GM12892 (cell line): ENCODE data around the gene ZNF511.
A peak's percentile ranks its signal among the peaks of the same experiment; 100 is the strongest.

Source experiments
- DNase-seq: peaks from one replicate; pipeline ENCODE4 v3.0.0; 2011; ENCODE audit not compliant: insufficient read length
- FAIRE-seq: peaks from 2 replicates; lab custom pipeline; 2011; peaks lifted over from hg19 to GRCh38; lab: Jason Lieb, UNC
- POLR2A ChIP-seq: IDR thresholded peaks from 2 replicates; pipeline ENCODE4 v1.6.1; 2011; ENCODE audit warnings: low read depth, low read length, control low read depth
- POLR2AphosphoS5 ChIP-seq: IDR thresholded peaks from 2 replicates; pipeline ENCODE4 v1.6.1; 2011; ENCODE audit warnings: low read depth, low read length, control low read depth
- TAF1 ChIP-seq: IDR thresholded peaks from 2 replicates; pipeline ENCODE4 v1.6.1; 2011; ENCODE audit warnings: low read depth, mild to moderate bottlenecking, control low read depth, low read length, borderline replicate concordance

The ZNF511 gene

GRCh38 chr10:133276100-133276434 lies 32.6 kb upstream of the ZNF511 start:
- DNase-seq (no peak), FAIRE-seq (no peak)
- TF ChIP-seq POLR2AphosphoS5 (no peak), TAF1 (no peak), POLR2A (no peak)

- DNase-seq, result peak; percentile 96
- TF ChIP-seq POLR2A (peak; percentile 82; the same call in 1 of the 2 replicates), POLR2AphosphoS5 (0 out of 2 replicates have a peak, but pooled peaks have one; percentile 41), TAF1 (peak; percentile 60; the same call in 1 of the 2 replicates)
- peak; percentile 79 for FAIRE-seq
Measured at GRCh38 chr10:133276435-133277201, 32.1 kb upstream of the ZNF511 start, which contains the start of gene ADAM8. TSS of gene ADAM8 (minus strand) at chr10:133276868. CDS start at chr10:133276817, 51 bp downstream.

- no peak for DNase-seq
- no peak for TF ChIP-seq POLR2A
- TF ChIP-seq POLR2AphosphoS5, result no peak
- no peak for TF ChIP-seq TAF1
- no peak for FAIRE-seq
Measured at GRCh38 chr10:133277277-133277992, 31.3 kb upstream of the ZNF511 start.

DNA sequence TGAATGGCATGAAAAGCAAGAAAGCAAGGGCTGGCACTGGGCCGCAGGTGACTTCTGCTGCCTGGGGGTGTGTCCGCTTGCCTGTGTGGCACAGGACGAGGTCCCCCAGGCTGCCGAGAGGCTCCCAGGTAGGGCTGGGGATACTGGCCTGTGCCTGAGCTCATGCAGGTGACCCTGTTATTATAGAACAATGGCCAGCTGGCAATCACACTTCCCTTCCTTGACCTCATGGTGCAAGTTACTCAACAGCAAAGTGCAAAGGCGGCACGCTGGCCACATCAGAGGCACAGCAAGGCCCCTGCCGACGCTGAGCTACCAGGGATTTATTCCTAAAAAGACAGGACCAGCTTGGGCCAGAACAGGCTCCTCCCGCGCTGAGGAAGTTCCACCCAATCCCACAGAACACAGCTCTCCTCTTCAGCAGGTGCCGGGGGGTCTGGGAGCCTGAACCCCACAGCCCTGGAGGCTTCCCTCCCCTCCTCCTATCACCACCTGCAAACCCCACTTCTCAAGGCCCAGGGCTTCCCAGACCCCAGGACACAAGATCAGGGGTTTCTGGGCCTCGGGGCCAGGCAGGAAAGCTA lies 30.6 kb upstream of the ZNF511 start:
- DNase-seq (no peak), FAIRE-seq (no peak)
- no peak for TF ChIP-seq POLR2AphosphoS5
- TF ChIP-seq TAF1, result no peak
- 0 out of 2 replicates have a peak, but pooled peaks have one; percentile 17 for TF ChIP-seq POLR2A

- FAIRE-seq (peak; percentile 90), DNase-seq (peak; percentile 73)
- TF ChIP-seq TAF1 (no peak), POLR2A (no peak), POLR2AphosphoS5 (no peak)
Measured at GRCh38 chr10:133278577-133279265, 30.0 kb upstream of the ZNF511 start.

DNA sequence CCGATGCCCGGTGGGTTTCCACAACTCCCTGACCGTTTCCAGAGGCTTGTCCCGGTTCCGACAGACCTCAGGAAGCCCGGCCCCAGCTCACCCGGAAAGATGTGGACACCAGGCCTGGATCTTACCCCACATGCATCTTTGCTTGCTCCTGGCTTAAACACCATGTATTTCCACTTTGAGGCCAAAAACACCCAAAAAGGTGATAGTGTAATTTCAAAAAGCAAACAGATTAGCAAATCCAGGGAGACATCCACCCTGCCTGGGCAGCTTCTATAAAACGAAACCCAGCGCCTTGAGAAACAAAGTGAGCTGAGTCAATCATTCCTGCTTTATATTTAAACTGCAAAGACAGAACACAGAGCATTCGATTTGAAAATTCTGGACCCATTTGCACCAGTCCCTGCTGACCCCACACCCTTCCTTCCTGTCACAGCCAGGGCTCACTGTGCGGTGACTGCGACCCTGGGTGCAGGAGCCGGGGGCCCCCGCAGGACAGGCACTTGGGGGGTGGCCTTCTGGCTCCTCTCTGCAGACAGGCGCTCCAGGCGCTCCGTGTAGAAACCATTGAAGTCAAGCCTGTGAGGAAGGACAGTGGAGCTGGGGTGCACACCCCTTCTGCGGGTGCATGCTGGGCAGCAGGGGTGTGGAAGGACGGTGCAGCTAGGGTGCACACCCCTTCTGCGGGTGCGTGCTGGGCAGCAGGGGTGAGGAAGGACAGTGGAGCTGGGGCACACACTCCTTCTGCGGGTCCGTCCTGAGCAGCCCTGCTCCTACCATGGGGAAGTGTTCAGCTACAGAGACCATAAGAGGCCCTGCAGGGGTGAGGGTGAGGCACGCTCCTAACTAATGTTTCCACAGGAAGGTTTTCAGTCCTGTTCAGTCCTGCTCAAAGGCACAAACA lies 29.1 kb upstream of the ZNF511 start:
- DNase-seq (no peak), FAIRE-seq (no peak)
- TF ChIP-seq POLR2AphosphoS5 (no peak), POLR2A (no peak), TAF1 (no peak)

GRCh38 chr10:133280391-133281059 lies 28.2 kb upstream of the ZNF511 start:
- no peak for FAIRE-seq
- no peak for DNase-seq
- TF ChIP-seq POLR2AphosphoS5, result no peak
- TF ChIP-seq POLR2A, result no peak
- TF ChIP-seq TAF1, result no peak

DNA sequence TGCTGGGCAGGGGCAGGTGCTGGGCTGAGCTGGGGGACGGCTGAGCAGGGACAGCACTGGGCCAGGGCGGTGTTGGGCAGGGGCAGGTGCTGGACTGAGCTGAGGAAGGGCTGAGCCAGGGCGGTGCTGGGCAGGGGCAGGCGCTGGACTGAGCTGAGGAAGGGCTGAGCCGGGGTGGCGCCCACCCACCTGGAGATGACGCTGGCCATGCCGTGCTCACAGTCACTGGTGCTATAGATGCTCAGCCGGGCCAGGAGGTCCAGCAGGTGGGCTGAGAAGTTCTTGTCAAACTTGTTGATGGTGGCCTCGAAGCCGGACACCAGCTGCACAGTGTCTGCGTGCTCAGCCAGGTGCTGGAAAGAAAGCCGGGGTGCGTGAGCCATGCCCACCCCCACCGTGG lies 27.6 kb upstream of the ZNF511 start:
- TF ChIP-seq TAF1 (no peak), POLR2AphosphoS5 (no peak), POLR2A (no peak)
- no peak for FAIRE-seq
- no peak for DNase-seq

DNA sequence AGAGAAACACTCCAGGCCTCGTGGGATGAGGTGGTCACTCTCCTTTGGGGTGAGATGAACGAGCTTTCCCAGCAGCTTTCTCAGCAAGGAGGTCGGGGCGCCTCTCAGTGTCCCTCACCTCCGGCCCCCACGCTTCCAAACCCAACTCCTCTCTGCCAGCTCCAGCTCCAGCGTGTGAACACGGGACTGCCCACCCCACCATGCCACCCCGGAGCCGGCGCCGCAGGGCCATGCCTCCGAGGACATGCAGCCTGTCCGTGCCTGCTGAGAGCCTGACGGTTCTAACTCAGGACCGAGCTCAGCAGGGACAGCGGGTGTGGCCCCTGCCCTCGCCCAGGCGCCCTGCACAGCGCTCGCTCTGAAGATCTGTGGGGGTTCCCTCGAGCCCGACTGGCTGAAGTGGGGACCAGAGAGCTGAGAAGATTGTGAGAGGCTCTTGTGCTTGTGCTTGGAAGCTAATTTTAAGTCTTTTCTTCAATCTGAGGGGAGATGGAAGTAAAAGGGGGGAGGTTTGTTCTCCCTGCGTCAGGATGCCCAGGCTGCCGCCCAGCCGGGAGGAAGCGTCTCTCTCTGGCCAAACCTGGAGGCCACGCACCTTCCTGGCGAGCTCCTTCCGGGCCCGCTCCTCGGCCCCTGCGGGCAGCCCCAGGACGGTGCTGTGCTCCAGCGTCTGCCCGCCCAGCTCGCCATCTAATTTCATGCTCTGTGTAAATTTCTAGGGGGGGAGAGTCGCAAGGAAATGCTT lies 26.9 kb upstream of the ZNF511 start:
- DNase-seq (no peak), FAIRE-seq (no peak)
- no peak for TF ChIP-seq TAF1
- TF ChIP-seq POLR2AphosphoS5, result no peak
- TF ChIP-seq POLR2A, result no peak
